ENCODE measurements around the gene MT1M.
"Not testable (repeated sequence)": the region's sequence is repeated elsewhere in the genome, so short reads cannot be mapped to it uniquely, and the experiment has no call there.

MT1M gene

DNA sequence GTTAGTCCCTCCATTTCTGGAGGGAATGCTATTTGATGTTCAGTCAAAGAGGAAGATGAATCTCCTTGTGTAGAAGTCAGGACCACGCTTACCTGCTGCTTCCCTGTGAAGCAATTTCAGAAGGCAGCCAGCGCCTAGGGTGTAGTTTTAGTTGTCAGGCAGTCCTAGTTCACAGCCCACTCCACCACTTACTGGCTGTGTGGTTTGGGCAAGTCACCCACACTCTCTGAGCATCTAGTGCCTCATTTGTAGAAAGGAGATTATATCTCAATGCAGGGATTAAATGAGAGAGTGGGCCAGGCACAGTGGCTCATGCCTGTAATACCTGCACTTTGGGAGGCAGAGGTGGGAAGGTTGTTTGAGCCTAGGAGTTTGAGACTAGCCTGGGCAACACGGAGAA, 39.7 kb downstream of the MT1M start:
- Mint-ChIP-seq H3K27me3 (peaks cover 50 to 96% of the 10 kb centered on the region in 2 donors), H3K4me1 (ENCODE audit: low read depth in 2 of 2) (peaks cover 19 to 22% of the 10 kb centered on the region in 2 donors)
- not testable (repeated sequence) for ATAC-seq (replicated peaks); DNase-seq; H3K9me3 Mint-ChIP-seq; H3K27ac Mint-ChIP-seq; H3K4me3 Mint-ChIP-seq; H3K36me3 Mint-ChIP-seq (ENCODE audit: insufficient read depth)

DNA sequence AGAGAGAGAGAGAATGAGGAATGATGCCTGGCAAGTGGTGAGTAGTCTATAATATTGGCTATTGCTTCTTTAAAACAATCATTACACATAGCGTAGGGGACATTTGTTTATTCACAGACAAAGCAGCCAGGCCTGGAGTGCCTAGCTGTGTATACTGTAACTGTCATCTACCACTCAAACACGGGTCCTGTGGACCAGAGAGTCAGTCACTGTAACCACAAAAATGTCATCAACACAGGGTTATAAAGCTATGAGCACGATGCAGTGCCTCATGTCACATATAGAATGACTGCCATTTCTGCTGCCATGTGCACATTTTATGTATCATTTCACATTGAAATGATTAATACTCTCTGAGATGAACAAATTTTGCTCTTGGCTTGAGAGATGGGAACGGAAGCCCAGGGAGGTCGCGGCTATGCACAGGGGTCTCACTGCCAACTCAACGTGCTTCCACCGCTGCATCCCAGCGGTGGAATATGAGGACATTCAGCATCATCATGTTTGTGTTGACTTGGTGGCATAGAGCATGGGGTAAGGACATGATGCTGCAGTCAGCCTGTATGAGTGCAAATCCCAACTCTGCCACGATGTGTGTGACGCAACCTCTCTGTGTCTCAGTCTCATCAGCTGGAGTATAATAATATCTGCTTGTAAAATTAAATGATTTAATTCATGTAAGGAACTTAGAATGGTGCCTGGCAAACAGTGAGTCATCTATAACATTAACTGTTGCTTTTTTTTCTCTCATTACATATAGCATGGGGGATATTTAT, 40.5 kb downstream of the MT1M start:
- DNase-seq (no peak), ATAC-seq (replicated peaks) (no peak)
- H3K36me3 Mint-ChIP-seq (ENCODE audit: insufficient read depth), result no peaks in the 10 kb centered on the region
- H3K27me3 Mint-ChIP-seq, result peaks cover 42 to 88% of the 10 kb centered on the region in 2 donors
- no peak overlapping the region for H3K4me3 Mint-ChIP-seq
- no peaks in the 10 kb centered on the region for H3K9me3 Mint-ChIP-seq
- H3K27ac Mint-ChIP-seq, result no peak overlapping the region
- peaks cover 19 to 22% of the 10 kb centered on the region in 2 donors for H3K4me1 Mint-ChIP-seq (ENCODE audit: low read depth in 2 of 2)

DNA sequence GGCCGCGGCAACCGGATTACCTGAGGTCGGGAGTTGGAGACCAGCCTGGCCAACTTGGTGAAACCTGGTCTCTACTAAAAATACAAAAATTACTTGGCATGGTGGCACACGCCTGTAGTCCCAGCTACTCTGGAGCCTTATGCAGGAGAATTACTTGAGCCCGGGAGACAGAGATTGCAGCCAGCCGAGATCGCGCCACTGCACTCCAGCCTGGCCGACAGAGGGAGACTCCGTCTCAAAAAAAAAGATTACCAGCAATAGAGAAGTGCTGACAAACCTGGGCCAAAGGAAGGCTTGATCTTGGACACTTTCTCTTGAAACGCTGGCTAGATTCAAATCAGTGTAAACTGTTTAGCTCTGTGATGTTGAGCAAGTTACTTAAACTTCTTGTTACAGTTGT, 41.5 kb downstream of the MT1M start:
- Mint-ChIP-seq H3K27me3 (peaks cover 32 to 78% of the 10 kb centered on the region in 2 donors), H3K27ac (no peak overlapping the region), H3K36me3 (ENCODE audit: insufficient read depth) (no peaks in the 10 kb centered on the region), H3K9me3 (no peaks in the 10 kb centered on the region), H3K4me3 (no peak overlapping the region), H3K4me1 (ENCODE audit: low read depth in 2 of 2) (peaks cover 12 to 15% of the 10 kb centered on the region in 2 donors)
- DNase-seq, result no peak
- no peak for ATAC-seq (replicated peaks)

DNA sequence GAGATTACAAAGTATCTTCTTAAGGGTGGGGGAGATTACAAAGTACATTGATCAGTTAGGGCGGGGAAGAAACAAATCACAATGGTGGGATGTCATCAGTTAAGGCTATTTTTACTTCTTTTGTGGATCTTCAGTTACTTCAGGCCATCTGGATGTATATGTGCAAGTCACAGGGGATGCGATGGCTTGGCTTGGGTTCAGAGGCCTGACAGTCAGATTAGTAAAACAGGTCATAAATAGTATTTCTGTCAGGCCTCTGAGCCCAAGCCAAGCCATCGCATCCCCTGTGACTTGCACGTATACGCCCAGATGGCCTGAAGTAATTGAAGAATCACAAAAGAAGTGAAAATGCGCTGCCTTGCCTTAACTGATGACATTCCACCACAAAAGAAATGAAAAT, 42.1 kb downstream of the MT1M start:
- not testable (repeated sequence) for H3K9me3 Mint-ChIP-seq; H3K27ac Mint-ChIP-seq; ATAC-seq (replicated peaks); DNase-seq; H3K36me3 Mint-ChIP-seq (ENCODE audit: insufficient read depth); H3K4me3 Mint-ChIP-seq
- peaks cover 12 to 13% of the 10 kb centered on the region in 2 donors for H3K4me1 Mint-ChIP-seq (ENCODE audit: low read depth in 2 of 2)
- H3K27me3 Mint-ChIP-seq, result peaks cover 26 to 72% of the 10 kb centered on the region in 2 donors

DNA sequence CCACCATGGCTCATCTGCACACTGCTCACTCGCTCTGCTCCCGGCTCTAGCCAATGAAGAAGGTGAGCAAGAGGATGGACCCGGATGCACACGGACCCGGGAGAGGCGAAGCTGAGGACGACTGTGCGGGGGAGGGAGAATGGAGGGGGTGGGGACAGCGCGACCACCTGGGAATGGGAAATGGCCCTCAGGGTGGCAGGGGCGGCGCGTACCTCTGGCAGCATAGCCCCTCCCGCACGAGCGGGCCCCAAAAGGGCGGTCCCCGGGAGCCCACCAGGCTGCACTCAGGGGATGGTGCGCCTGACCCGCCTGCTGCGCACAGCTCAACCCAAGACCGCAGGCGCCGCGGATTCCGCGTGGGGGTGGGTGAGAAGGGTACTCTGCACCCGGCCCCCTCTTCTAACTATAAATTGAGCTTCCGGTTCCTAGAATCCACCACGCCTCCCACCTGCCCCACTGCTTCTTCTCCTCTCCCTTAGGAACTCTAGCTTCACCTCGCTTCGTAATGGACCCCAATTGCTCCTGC, 43.3 kb downstream of the MT1M start:
- Mint-ChIP-seq H3K27ac (peak overlapping the region in 1 of 2 donors; percentile 29), H3K36me3 (ENCODE audit: insufficient read depth) (no peaks in the 10 kb centered on the region), H3K9me3 (no peaks in the 10 kb centered on the region), H3K4me1 (ENCODE audit: low read depth in 2 of 2) (peaks cover 9 to 10% of the 10 kb centered on the region in 2 donors), H3K27me3 (peaks cover 18 to 60% of the 10 kb centered on the region in 2 donors), H3K4me3 (peak overlapping the region; percentile 71 to 75)
- DNase-seq, result peak; percentile 34 to 47 (median 46)
- peak; percentile 93 for ATAC-seq (replicated peaks)

DNA sequence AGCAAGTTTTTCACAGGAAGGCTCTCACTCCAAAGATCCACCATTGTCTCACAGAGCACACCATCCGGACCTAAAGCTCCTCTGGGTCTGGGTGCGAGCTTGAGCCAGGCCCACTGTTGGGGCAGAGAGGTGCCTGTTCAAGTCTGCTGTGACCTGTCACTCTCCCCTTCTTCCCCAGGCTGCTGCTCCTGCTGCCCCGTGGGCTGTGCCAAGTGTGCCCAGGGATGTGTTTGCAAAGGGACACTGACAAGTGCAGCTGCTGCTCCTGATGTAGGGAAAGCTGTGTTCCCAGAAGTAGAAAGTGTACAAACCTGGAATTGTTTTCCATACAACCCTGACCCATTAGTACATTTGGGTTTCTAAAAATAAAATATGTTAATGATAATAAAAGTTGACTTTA, 45.0 kb downstream of the MT1M start:
- H3K27ac Mint-ChIP-seq, result no peak overlapping the region
- peaks cover 16 to 17% of the 10 kb centered on the region in 2 donors for H3K4me1 Mint-ChIP-seq (ENCODE audit: low read depth in 2 of 2)
- DNase-seq (no peak), ATAC-seq (replicated peaks) (no peak)
- no peaks in the 10 kb centered on the region for H3K9me3 Mint-ChIP-seq
- H3K36me3 Mint-ChIP-seq (ENCODE audit: insufficient read depth), result peaks cover 6% of the 10 kb centered on the region
- peaks cover 10 to 45% of the 10 kb centered on the region in 2 donors for H3K27me3 Mint-ChIP-seq
- no peak overlapping the region for H3K4me3 Mint-ChIP-seq

DNA sequence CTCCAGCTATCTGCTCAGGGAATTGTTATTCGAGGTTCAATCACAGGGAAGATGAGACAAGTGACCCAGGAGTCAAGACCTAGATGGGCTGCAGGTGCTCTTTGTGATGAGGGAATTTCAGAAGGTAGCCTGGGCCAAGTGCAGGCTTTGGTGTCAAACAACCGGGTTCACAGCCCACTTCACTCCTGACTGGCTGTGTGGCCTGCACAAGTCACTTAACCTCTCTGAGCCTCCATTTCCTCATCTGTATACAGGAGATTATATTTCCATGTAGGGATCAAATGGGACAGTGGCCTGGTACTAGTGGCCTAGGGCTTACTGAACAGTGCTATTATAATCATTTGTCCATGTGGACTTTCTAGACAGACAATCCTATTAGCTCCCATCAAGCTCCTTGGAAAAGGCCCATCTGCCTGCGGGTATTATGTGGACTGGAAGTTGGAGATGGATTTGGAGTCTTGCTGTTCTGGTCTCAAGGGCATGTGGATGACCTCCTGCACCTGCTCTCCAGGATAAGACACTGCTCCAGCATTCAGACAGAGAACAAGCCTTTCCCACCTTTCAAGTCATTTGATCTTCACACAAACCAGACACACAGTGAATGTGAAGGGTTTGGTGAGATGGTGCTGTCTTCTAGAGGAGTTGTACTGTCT, 46.7 kb downstream of the MT1M start:
- Mint-ChIP-seq H3K4me1 (ENCODE audit: low read depth in 2 of 2) (peaks cover 27% of the 10 kb centered on the region in 2 donors), H3K27me3 (peaks cover 10 to 28% of the 10 kb centered on the region in 2 donors), H3K27ac (no peak overlapping the region), H3K36me3 (ENCODE audit: insufficient read depth) (peaks cover 13% of the 10 kb centered on the region), H3K4me3 (no peak overlapping the region), H3K9me3 (no peaks in the 10 kb centered on the region)
- ATAC-seq (replicated peaks) (no peak), DNase-seq (no peak)

DNA sequence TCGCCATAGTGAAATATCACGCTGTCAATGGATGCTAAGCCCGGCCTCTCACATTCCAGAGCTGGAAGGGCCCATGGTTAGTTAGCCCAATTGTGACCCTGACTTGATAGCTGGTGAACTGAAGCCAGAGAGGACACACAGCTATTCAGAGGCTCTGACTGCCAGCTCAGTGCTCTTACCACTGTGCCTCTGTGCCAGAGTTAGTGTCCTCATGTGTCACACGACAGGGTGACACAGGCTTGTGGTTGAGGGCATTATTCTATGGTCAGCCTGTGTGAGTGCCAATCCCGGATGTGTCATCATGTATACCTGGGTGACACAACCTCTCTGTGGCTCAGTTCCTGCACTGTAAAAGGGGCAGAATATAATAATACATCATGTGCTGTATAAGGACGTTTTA, 47.4 kb downstream of the MT1M start:
- H3K4me3 Mint-ChIP-seq, result no peak overlapping the region
- ATAC-seq (replicated peaks) (no peak), DNase-seq (no peak)
- no peak overlapping the region for H3K27ac Mint-ChIP-seq
- H3K36me3 Mint-ChIP-seq (ENCODE audit: insufficient read depth), result peaks cover 13% of the 10 kb centered on the region
- H3K4me1 Mint-ChIP-seq (ENCODE audit: low read depth in 2 of 2), result peaks cover 28 to 31% of the 10 kb centered on the region in 2 donors
- peaks cover 9 to 22% of the 10 kb centered on the region in 2 donors for H3K27me3 Mint-ChIP-seq
- H3K9me3 Mint-ChIP-seq, result no peaks in the 10 kb centered on the region

DNA sequence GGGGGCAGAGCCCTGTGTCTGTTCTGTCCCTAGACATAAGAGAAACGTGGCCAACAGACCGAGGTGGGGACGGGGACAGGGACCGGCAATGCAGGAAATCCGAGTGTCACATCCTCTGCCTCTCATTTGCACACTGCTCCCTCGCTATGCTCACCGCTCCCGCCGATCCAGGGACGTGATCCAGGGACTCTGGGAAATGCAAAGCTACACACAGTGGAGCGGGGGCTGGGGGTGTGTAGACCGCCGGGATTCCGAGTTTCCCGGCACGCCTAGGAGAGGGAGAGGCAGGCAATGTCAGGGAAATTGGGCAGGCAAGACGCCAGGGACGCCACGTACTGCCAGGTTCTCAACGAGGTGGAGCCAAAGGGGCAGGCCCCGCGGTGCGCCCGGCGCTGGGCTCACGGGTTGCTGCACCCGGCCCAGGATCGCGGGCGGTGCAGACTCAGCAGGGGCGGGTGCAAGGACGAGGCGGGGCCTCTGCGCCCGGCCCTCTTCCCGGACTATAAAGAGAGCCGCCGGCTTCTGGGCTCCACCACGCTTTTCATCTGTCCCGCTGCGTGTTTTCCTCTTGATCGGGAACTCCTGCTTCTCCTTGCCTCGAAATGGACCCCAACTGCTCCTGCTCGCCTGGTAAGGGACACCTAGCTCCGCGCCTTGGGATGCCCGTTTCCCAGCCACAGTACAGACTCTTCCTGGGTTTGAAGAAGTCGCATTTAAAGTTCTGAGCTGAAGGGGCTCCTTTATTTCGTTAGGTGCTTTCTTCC, 49.7 kb downstream of the MT1M start, which contains the start of gene MT1X:
Gene MT1X (plus strand): TSS at position 532 of the 764 bp plus-strand sequence. CDS start 71 bp downstream, at position 603.
- ATAC-seq (replicated peaks) (peak; percentile 98), DNase-seq (peak; percentile 86 to 89 (median 89))
- no peaks in the 10 kb centered on the region for H3K27me3 Mint-ChIP-seq
- H3K9me3 Mint-ChIP-seq, result no peaks in the 10 kb centered on the region
- peak within 1 kb of the TSS; percentile 84 to 96 for H3K4me3 Mint-ChIP-seq
- peaks cover 19 to 21% of the 10 kb centered on the region in 2 donors for H3K4me1 Mint-ChIP-seq (ENCODE audit: low read depth in 2 of 2)
- H3K36me3 Mint-ChIP-seq (ENCODE audit: insufficient read depth), result peaks cover 13% of the 10 kb centered on the region
- peak within 1 kb of the TSS; percentile 90 to 96 for H3K27ac Mint-ChIP-seq

DNA sequence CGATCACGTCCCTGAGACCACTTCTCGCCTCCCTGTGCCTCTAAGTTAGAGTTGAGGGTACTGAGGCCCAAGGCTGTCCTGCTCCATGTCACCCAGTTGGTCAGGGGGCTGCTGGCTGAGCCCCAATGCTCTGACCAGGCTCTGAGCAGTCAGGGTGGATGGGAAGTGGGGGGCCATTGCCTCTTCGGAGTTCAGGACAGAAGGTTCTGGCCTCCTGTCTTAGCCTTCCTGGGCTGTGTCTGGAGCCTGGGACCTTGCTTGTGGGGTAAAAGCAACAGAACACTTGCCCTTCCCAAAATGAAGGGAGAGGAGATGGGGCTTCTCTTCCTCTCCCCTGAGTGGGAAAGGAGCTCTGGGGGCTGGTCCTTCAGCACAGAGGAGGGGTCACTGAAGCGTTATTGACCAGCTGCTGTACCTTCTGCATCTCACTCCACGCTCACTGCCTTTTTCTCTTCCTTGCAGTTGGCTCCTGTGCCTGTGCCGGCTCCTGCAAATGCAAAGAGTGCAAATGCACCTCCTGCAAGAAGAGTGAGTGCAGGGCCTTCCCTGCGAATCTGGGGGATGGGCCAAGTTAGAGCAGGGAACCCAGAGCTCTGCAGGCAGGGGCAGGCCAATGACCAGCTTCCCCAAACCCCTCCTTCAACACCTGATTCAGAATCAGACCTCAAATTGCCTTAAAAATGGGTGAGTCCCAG, 50.4 kb downstream of the MT1M start:
- Mint-ChIP-seq H3K36me3 (ENCODE audit: insufficient read depth) (peaks cover 13% of the 10 kb centered on the region), H3K4me3 (peak overlapping the region; percentile 84 to 96), H3K9me3 (no peaks in the 10 kb centered on the region), H3K27ac (peak overlapping the region; percentile 90 to 96), H3K27me3 (no peaks in the 10 kb centered on the region), H3K4me1 (ENCODE audit: low read depth in 2 of 2) (peaks cover 19 to 21% of the 10 kb centered on the region in 2 donors)
- ATAC-seq (replicated peaks), result peak; percentile 0
- peak in 1 of 3 experiments; percentile 24 for DNase-seq
